H9 (cell line): Measurements from ENCODE around the gene KIF16B. TPM values are rescaled to one million over a fixed set of nuclear protein-coding genes. Genes with fewer than 3 reads are reported as not detected.

Experiments used
- DNase-seq: peaks from one replicate; pipeline ENCODE4 v3.0.0-alpha.2; 2017
- H2AFZ ChIP-seq: one replicate; pipeline ENCODE4 v1.6.1; 2013; ENCODE audit warnings: mild to moderate bottlenecking, low read length, control low read depth, moderate library complexity
- H2AK5ac ChIP-seq: 2 replicates; pipeline ENCODE4 v1.6.1; 2013; ENCODE audit warnings: low read length, control low read depth, mixed read lengths; ENCODE audit not compliant: insufficient read length
- H2BK120ac ChIP-seq: one replicate; pipeline ENCODE4 v1.6.1; 2013; ENCODE audit warnings: low read depth, mild to moderate bottlenecking, low read length, control low read depth, inconsistent platforms; ENCODE audit not compliant: poor library complexity, severe bottlenecking
- H2BK12ac ChIP-seq: 2 replicates; pipeline ENCODE4 v1.6.1; 2013; ENCODE audit warnings: low read length, control low read depth, mixed read lengths, low read depth; ENCODE audit not compliant: insufficient read length
- H2BK15ac ChIP-seq: 2 replicates; pipeline ENCODE4 v1.6.1; 2013; ENCODE audit warnings: low read depth, low read length, control low read depth
- H2BK20ac ChIP-seq: one replicate; pipeline ENCODE4 v1.6.1; 2013; ENCODE audit warnings: low read depth, mild to moderate bottlenecking, low read length, control low read depth, inconsistent platforms; ENCODE audit not compliant: poor library complexity, severe bottlenecking
- H2BK5ac ChIP-seq: 2 replicates; pipeline ENCODE4 v1.6.1; 2013; ENCODE audit warnings: low read length, control low read depth, mixed read lengths; ENCODE audit not compliant: insufficient read length
- H3K14ac ChIP-seq: 2 replicates; pipeline ENCODE4 v1.6.1; 2013; ENCODE audit warnings: low read length, control low read depth; ENCODE audit not compliant: insufficient read depth
- H3K18ac ChIP-seq: 2 replicates; pipeline ENCODE4 v1.6.1; 2013; ENCODE audit warnings: low read depth, mild to moderate bottlenecking, mixed read lengths, low read length, control low read depth; ENCODE audit not compliant: insufficient read length
- H3K23ac ChIP-seq: 2 replicates; pipeline ENCODE4 v1.6.1; 2013; ENCODE audit warnings: low read length, control low read depth, mixed read lengths, low read depth; ENCODE audit not compliant: insufficient read length
- H3K23me2 ChIP-seq: 2 replicates; pipeline ENCODE4 v1.6.1; 2013; ENCODE audit warnings: low read depth, mild to moderate bottlenecking, mixed read lengths, low read length, control low read depth; ENCODE audit not compliant: insufficient read length, poor library complexity, severe bottlenecking
- H3K27ac ChIP-seq: 2 replicates; pipeline ENCODE4 v1.5.1; 2013; ENCODE audit warnings: low read length, control low read depth, mixed read lengths, low read depth; ENCODE audit not compliant: insufficient read length
- H3K27me3 ChIP-seq: 2 replicates; pipeline ENCODE4 v1.6.1; 2013; ENCODE audit warnings: low read length, control low read depth, inconsistent platforms; ENCODE audit not compliant: insufficient read depth
- H3K4ac ChIP-seq: 2 replicates; pipeline ENCODE4 v1.6.1; 2013; ENCODE audit warnings: low read depth, mild to moderate bottlenecking, control low read depth, inconsistent platforms, low read length, moderate library complexity
- H3K4me1 ChIP-seq: 2 replicates; pipeline ENCODE4 v1.6.1; 2013; ENCODE audit warnings: low read length, control low read depth, inconsistent platforms; ENCODE audit not compliant: insufficient read depth
- H3K4me2 ChIP-seq: 2 replicates; pipeline ENCODE4 v1.6.1; 2013; ENCODE audit warnings: low read length, control low read depth, mixed read lengths; ENCODE audit not compliant: insufficient read length, insufficient read depth
- H3K56ac ChIP-seq: 2 replicates; pipeline ENCODE4 v1.6.1; 2013; ENCODE audit warnings: low read depth, mild to moderate bottlenecking, mixed read lengths, low read length, control low read depth; ENCODE audit not compliant: insufficient read length
- H3K79me1 ChIP-seq: 2 replicates; pipeline ENCODE4 v1.6.1; 2013; ENCODE audit warnings: low read depth, mild to moderate bottlenecking, moderate library complexity, low read length, control low read depth, inconsistent platforms; ENCODE audit not compliant: insufficient read depth, poor library complexity, severe bottlenecking
- H3K79me2 ChIP-seq: 2 replicates; pipeline ENCODE4 v1.6.1; 2013; ENCODE audit warnings: low read length, control low read depth, inconsistent platforms; ENCODE audit not compliant: insufficient read depth
- H3K9ac ChIP-seq: 2 replicates; pipeline ENCODE4 v1.6.1; 2013; ENCODE audit warnings: low read length, control low read depth, mixed read lengths; ENCODE audit not compliant: insufficient read length; ENCODE audit errors: extremely low read depth
- H3K9me3 ChIP-seq: one replicate; pipeline ENCODE4 v1.6.1; 2013; ENCODE audit warnings: low read depth, low read length, inconsistent platforms; ENCODE audit not compliant: control insufficient read depth
- H3T11ph ChIP-seq: one replicate; pipeline ENCODE4 v1.6.1; 2013; ENCODE audit warnings: mild to moderate bottlenecking, low read length, control low read depth, inconsistent platforms
- H4K20me1 ChIP-seq: one replicate; pipeline ENCODE4 v1.6.1; 2013; ENCODE audit not compliant: control insufficient read depth, insufficient read length, insufficient read depth
- H4K5ac ChIP-seq: 2 replicates; pipeline ENCODE4 v1.6.1; 2013; ENCODE audit warnings: low read depth, mild to moderate bottlenecking, mixed read lengths, low read length, control low read depth; ENCODE audit not compliant: insufficient read length
- H4K8ac ChIP-seq: replicated peaks from 2 replicates; pipeline ENCODE4 v1.6.1; 2013; ENCODE audit warnings: low read length, control low read depth, mixed read lengths, low read depth; ENCODE audit not compliant: insufficient read length
- H4K91ac ChIP-seq: 2 replicates; pipeline ENCODE4 v1.6.1; 2013; ENCODE audit warnings: low read depth, mild to moderate bottlenecking, moderate library complexity, mixed read lengths, low read length, control low read depth; ENCODE audit not compliant: insufficient read length
- H3K27ac Mint-ChIP-seq, 3 experiments: 2 replicates in 2 of 3; 3 replicates in 1 of 3; pipeline ENCODE4 v1.8.0; 2020 to 2021; ENCODE audit warnings: mixed read lengths in 3 of 3, mild to moderate bottlenecking in 1 of 3, moderate library complexity in 1 of 3
- H3K27me3 Mint-ChIP-seq: 2 replicates; pipeline ENCODE4 v1.8.0; 2021; ENCODE audit warnings: low read depth, mild to moderate bottlenecking, moderate library complexity, mixed read lengths
- H3K36me3 Mint-ChIP-seq, 3 experiments: 2 replicates in 2 of 3; 3 replicates in 1 of 3; pipeline ENCODE4 v1.8.0; 2020 to 2021; ENCODE audit warnings: low read depth in 3 of 3, mixed read lengths in 3 of 3; ENCODE audit not compliant: insufficient read depth in 1 of 3
- H3K4me1 Mint-ChIP-seq, 2 experiments: 2 replicates each; pipeline ENCODE4 v1.8.0; 2020; ENCODE audit warnings: mixed read lengths in 2 of 2
- H3K4me3 Mint-ChIP-seq, 2 experiments: 2 replicates in 1 of 2; 3 replicates in 1 of 2; pipeline ENCODE4 v1.8.0; 2020 to 2021; ENCODE audit warnings: mild to moderate bottlenecking in 2 of 2, mixed read lengths in 2 of 2, moderate library complexity in 1 of 2
- H3K9me3 Mint-ChIP-seq, 2 experiments: 2 replicates in 1 of 2; 3 replicates in 1 of 2; pipeline ENCODE4 v1.8.0; 2020; ENCODE audit warnings: mild to moderate bottlenecking in 2 of 2, mixed read lengths in 2 of 2, moderate library complexity in 1 of 2
- CTCF ChIP-seq: fragments of 200-600 bp; sonication (generic); conservative IDR thresholded peaks from 3 replicates; pipeline ENCODE4 v1.8.0; 2021; ENCODE audit warnings: antibody characterized with exemption, mild to moderate bottlenecking
- WGBS: extraction: QIAGEN DNeasy Blood & Tissue Kit; methylation state at CpG from one replicate; pipeline ENCODE4 v1.1.7; 2013; ENCODE audit warnings: missing lambda C conversion rate, low lambda C conversion rate, mixed read lengths; ENCODE audit not compliant: insufficient read length; ENCODE audit errors: extremely low coverage; 5-methylcytosine and 5-hydroxymethylcytosine counted together
- total RNA-seq: library from RNA; stranded (reverse); gene quantifications from 2 replicates; pipeline ENCODE4 v1.2.1, GENCODE V29; 2021

KIF16B gene
- total RNA-seq, 1 experiment from 2014 or later: 7.4 TPM

- no peak overlapping the region for H3K23ac ChIP-seq
- peaks cover 4% of the 10 kb centered on the region for H4K20me1 ChIP-seq
- H3K4me1 ChIP-seq: no peaks in the 10 kb centered on the region
- H3K4me3 Mint-ChIP-seq: no peak overlapping the region
- no peak overlapping the region for H2BK20ac ChIP-seq
- H4K5ac ChIP-seq: no peak overlapping the region
- no peak overlapping the region for H4K91ac ChIP-seq
- H2BK12ac ChIP-seq: no peak overlapping the region
- peaks cover 9 to 12% of the 10 kb centered on the region in 2 experiments for H3K4me1 Mint-ChIP-seq
- H2BK15ac ChIP-seq: no peak overlapping the region
- H2AFZ ChIP-seq: no peak overlapping the region
- H3K9me3 Mint-ChIP-seq: no peaks in the 10 kb centered on the region
- no peaks in the 10 kb centered on the region for H3K27me3 Mint-ChIP-seq
- H3K79me1 ChIP-seq: no peaks in the 10 kb centered on the region
- no peak overlapping the region for H2BK5ac ChIP-seq
- no peak for DNase-seq
- no peak overlapping the region for H3K18ac ChIP-seq
- no peak overlapping the region for H2AK5ac ChIP-seq
- no peaks in the 10 kb centered on the region; the same call in 1 of the 2 replicates for H3K79me2 ChIP-seq
- no peak overlapping the region for H3T11ph ChIP-seq
- H3K27ac Mint-ChIP-seq: no peak overlapping the region; a peak in 1 of 7 replicates
- H3K9ac ChIP-seq: no peak overlapping the region
- H3K27me3 ChIP-seq: no peaks in the 10 kb centered on the region
- H4K8ac ChIP-seq: no peak overlapping the region
- no peaks in the 10 kb centered on the region for H3K9me3 ChIP-seq
- no peaks in the 10 kb centered on the region; a peak in 2 of 7 replicates for H3K36me3 Mint-ChIP-seq
- no CpG with 5 or more reads among the region's 9 CpGs for WGBS
- H3K27ac ChIP-seq: no peak overlapping the region
- no peak for TF ChIP-seq CTCF
- no peak overlapping the region for H3K4me2 ChIP-seq
- H3K56ac ChIP-seq: no peak overlapping the region
- no peaks in the 10 kb centered on the region for H3K23me2 ChIP-seq
- H3K14ac ChIP-seq: no peak overlapping the region
- H2BK120ac ChIP-seq: no peak overlapping the region
- H3K4ac ChIP-seq: no peak overlapping the region
These were observed 12.6 kb downstream of the KIF16B start for GRCh38 chr20:16560661-16561060.
